ENCODE data around the gene LGALS4. TPM values are rescaled to one million over a fixed set of nuclear protein-coding genes. Genes with fewer than 3 reads are reported as not detected.

The LGALS4 gene
- total RNA-seq, 1 donor from 2014 or later = 0.46 TPM

GRCh38 chr19:38839816-38840582, 27.3 kb upstream of the LGALS4 start:
- peak overlapping the region; percentile 52 for H3K27ac Mint-ChIP-seq (ENCODE audit: unreplicated experiment)
- H3K27me3 Mint-ChIP-seq (ENCODE audit: unreplicated experiment) = peaks cover 3% of the 10 kb centered on the region
- no peak for TF ChIP-seq CTCF (IDR thresholded peaks at IDR 0.05; ENCODE audit: unreplicated experiment)
- peaks cover 66% of the 10 kb centered on the region for H3K36me3 Mint-ChIP-seq (ENCODE audit: low read depth, unreplicated experiment)
- no peak overlapping the region for H3K4me3 Mint-ChIP-seq (ENCODE audit: unreplicated experiment)
- DNase-seq (ENCODE audit: low spot score) = no peak
- H3K4me1 Mint-ChIP-seq (ENCODE audit: unreplicated experiment) = no peaks in the 10 kb centered on the region
- H3K9me3 Mint-ChIP-seq (ENCODE audit: unreplicated experiment) = no peaks in the 10 kb centered on the region

GRCh38 chr19:38838986-38839761, 26.4 kb upstream of the LGALS4 start:
- DNase-seq (ENCODE audit: low spot score) = no peak
- H3K36me3 Mint-ChIP-seq (ENCODE audit: low read depth, unreplicated experiment) = peaks cover 61% of the 10 kb centered on the region
- H3K27ac Mint-ChIP-seq (ENCODE audit: unreplicated experiment) = no peak overlapping the region
- peaks cover 3% of the 10 kb centered on the region for H3K27me3 Mint-ChIP-seq (ENCODE audit: unreplicated experiment)
- H3K9me3 Mint-ChIP-seq (ENCODE audit: unreplicated experiment) = no peaks in the 10 kb centered on the region
- H3K4me3 Mint-ChIP-seq (ENCODE audit: unreplicated experiment) = peak overlapping the region; percentile 66
- TF ChIP-seq CTCF (IDR thresholded peaks at IDR 0.05; ENCODE audit: unreplicated experiment) = no peak
- H3K4me1 Mint-ChIP-seq (ENCODE audit: unreplicated experiment) = no peaks in the 10 kb centered on the region

- H3K27ac Mint-ChIP-seq (ENCODE audit: unreplicated experiment) = no peak overlapping the region
- no peaks in the 10 kb centered on the region for H3K4me1 Mint-ChIP-seq (ENCODE audit: unreplicated experiment)
- H3K9me3 Mint-ChIP-seq (ENCODE audit: unreplicated experiment) = no peaks in the 10 kb centered on the region
- TF ChIP-seq CTCF (IDR thresholded peaks at IDR 0.05; ENCODE audit: unreplicated experiment) = no peak
- no peak overlapping the region for H3K4me3 Mint-ChIP-seq (ENCODE audit: unreplicated experiment)
- H3K27me3 Mint-ChIP-seq (ENCODE audit: unreplicated experiment) = peaks cover 3% of the 10 kb centered on the region
- DNase-seq (ENCODE audit: low spot score) = no peak
- peaks cover 53% of the 10 kb centered on the region for H3K36me3 Mint-ChIP-seq (ENCODE audit: low read depth, unreplicated experiment)
Observed at GRCh38 chr19:38838208-38838985, 25.7 kb upstream of the LGALS4 start.

- H3K4me3 Mint-ChIP-seq (ENCODE audit: unreplicated experiment) = no peak overlapping the region
- H3K9me3 Mint-ChIP-seq (ENCODE audit: unreplicated experiment) = no peaks in the 10 kb centered on the region
- H3K27me3 Mint-ChIP-seq (ENCODE audit: unreplicated experiment) = peaks cover 3% of the 10 kb centered on the region
- H3K36me3 Mint-ChIP-seq (ENCODE audit: low read depth, unreplicated experiment) = peaks cover 46% of the 10 kb centered on the region
- TF ChIP-seq CTCF (IDR thresholded peaks at IDR 0.05; ENCODE audit: unreplicated experiment) = no peak
- H3K4me1 Mint-ChIP-seq (ENCODE audit: unreplicated experiment) = no peaks in the 10 kb centered on the region
- no peak for DNase-seq (ENCODE audit: low spot score)
- H3K27ac Mint-ChIP-seq (ENCODE audit: unreplicated experiment) = no peak overlapping the region
Observed at GRCh38 chr19:38837656-38838121, 24.9 kb upstream of the LGALS4 start.

Data from endothelial cell (in vitro differentiated cells).